Psoas muscle (tissue), 8 donors: ENCODE data around the gene NPIPA5. TPM values are rescaled to one million over a fixed set of nuclear protein-coding genes. Genes with fewer than 3 reads are reported as not detected.
"Not testable (repeated sequence)": the region's sequence is repeated elsewhere in the genome, so short reads cannot be mapped to it uniquely, and the experiment has no call there.

Experiments
- ATAC-seq, 4 donors: fragments of 200-7000 bp; cut with Tn5 transposase; one replicate each; pipeline ENCODE4 v1.9.1; 2020; ENCODE audit warnings: moderate library complexity in 3 of 4, mild to moderate bottlenecking in 2 of 4
- DNase-seq, 2 donors: peaks; one replicate each; pipeline ENCODE4 v3.0.0-alpha.2; 2020
- H3K27ac ChIP-seq: fragments of 200-600 bp; one replicate; pipeline ENCODE4 v1.8.0; 2022
- H3K27me3 ChIP-seq, 3 donors: fragments of 200-600 bp in 1 of 3; one replicate each; pipeline versions ENCODE4 v1.6.1 to v1.8.0; 2013 to 2022; ENCODE audit warnings: low read length in 2 of 3, mild to moderate bottlenecking in 2 of 3, moderate library complexity in 1 of 3; ENCODE audit not compliant: insufficient read depth in 3 of 3
- H3K36me3 ChIP-seq, 2 donors: fragments of 200-600 bp in 1 of 2; one replicate each; pipeline versions ENCODE4 v1.6.1 to v1.8.0; 2013 to 2022; ENCODE audit warnings: low read depth in 1 of 2, mild to moderate bottlenecking in 1 of 2, moderate library complexity in 1 of 2; ENCODE audit not compliant: insufficient read depth in 1 of 2
- H3K4me1 ChIP-seq: fragments of 200-600 bp; one replicate; pipeline ENCODE4 v1.8.0; 2022
- H3K4me3 ChIP-seq: fragments of 200-600 bp; one replicate; pipeline ENCODE4 v1.8.0; 2022; ENCODE audit warnings: mild to moderate bottlenecking
- H3K9me3 ChIP-seq: fragments of 200-600 bp; one replicate; pipeline ENCODE4 v1.8.0; 2022
- CTCF ChIP-seq: fragments of 200-600 bp; IDR thresholded peaks from one replicate; pipeline ENCODE4 v1.8.0; 2022; ENCODE audit warnings: antibody characterized with exemption
- WGBS, 3 donors: extraction: QIAGEN DNeasy Blood & Tissue Kit; methylation state at CpG; one replicate each; pipeline versions ENCODE4 v1.1.6 to v1.1.7; 2013; 5-methylcytosine and 5-hydroxymethylcytosine counted together
- intact Hi-C, 2 donors: fragments of 100-400 bp; cut with DNase I; formaldehyde crosslinking; loops; one replicate each; pipeline versions ENCODE4 v1.11.0 to v1.14.2; 2022
- polyA plus RNA-seq, 3 donors: library from polyadenylated mRNA; stranded (reverse); fragments of 200-250 nt; gene quantifications; one replicate each; pipeline ENCODE4 v1.2.3, GENCODE V29; 2013
- total RNA-seq, 4 donors: library from RNA; stranded (reverse); fragmentation: NEBNext Ultra II Directional in 2 of 4; extraction: Animal tissue kit (Norgen Biotek cat#: 25700) in 2 of 4; gene quantifications; one replicate each; pipeline versions ENCODE4 v1.2.1 to v1.2.4, GENCODE V29; 2021 to 2023
- donor health status: healthy with polysubstance abuse.
- donor health status: DM: no; HTN: no; CAD: no; lungs with moderate emphysema.
- donor health status: Bipolar disorder and iron deficiency.
- donor health status: healthy.
- donor health status: DM: yes; HTN: yes; CAD: no.
- donor health status: DM: no; HTN: no; CAD: no.
- donor health status: DM: no; HTN: no; CAD: no.
- donor health status: DM: yes; HTN: yes; CAD: no.

The NPIPA5 gene
- total and polyA plus RNA-seq, 7 donors: 1.5 to 22.1 (median 11.4) TPM

GRCh38 chr16:15396948-15397594, 19.0 kb upstream of the NPIPA5 start:
- no peaks in the 10 kb centered on the region for H3K27me3 ChIP-seq
- no peaks in the 10 kb centered on the region for H3K9me3 ChIP-seq
- peaks cover 0 to 25% of the 10 kb centered on the region in 2 donors for H3K36me3 ChIP-seq
- H3K4me1 ChIP-seq: peaks cover 11% of the 10 kb centered on the region
- intact Hi-C loops: no loop called here
- ATAC-seq (peak in 1 of 4 donors; percentile 6), DNase-seq (no peak)
- peak overlapping the region; percentile 80 for H3K27ac ChIP-seq
- peak overlapping the region; percentile 67 for H3K4me3 ChIP-seq
- 88 to 94% (median 90%) methylated on average over 11 of the region's 11 CpGs for WGBS, 3 donors
- TF ChIP-seq CTCF: no peak

- 64 to 82% (median 67%) methylated on average over 8 of the region's 8 CpGs for WGBS, 3 donors
- H3K27me3 ChIP-seq, H3K9me3 ChIP-seq, intact Hi-C loops, DNase-seq: not testable (repeated sequence)
- H3K36me3 ChIP-seq: peaks cover 0 to 19% of the 10 kb centered on the region in 2 donors
- H3K27ac ChIP-seq: peak overlapping the region; percentile 80
- H3K4me3 ChIP-seq: peak overlapping the region; percentile 67
- peaks cover 11% of the 10 kb centered on the region for H3K4me1 ChIP-seq
- ATAC-seq: peak in 3 of 4 donors; percentile 1 to 26 (median 15)
Measured at GRCh38 chr16:15396509-15396829, 18.4 kb upstream of the NPIPA5 start.

- peak; percentile 73 to 91 for DNase-seq
- Histone ChIP-seq H3K36me3 (peaks cover 0 to 14% of the 10 kb centered on the region in 2 donors), H3K27ac (peak within 1 kb of the TSS; percentile 80), H3K4me1 (peaks cover 11% of the 10 kb centered on the region), H3K4me3 (peak within 1 kb of the TSS; percentile 67)
- WGBS, 3 donors: 2 to 4% (median 4%) methylated on average over 52 to 79 of the region's 79 CpGs
- H3K27me3 ChIP-seq, intact Hi-C loops, H3K9me3 ChIP-seq: not testable (repeated sequence)
- ATAC-seq: peak; percentile 87 to 93 (median 91)
Measured at GRCh38 chr16:15395631-15396508, 17.8 kb upstream of the NPIPA5 start, which contains the start of gene MPV17L. TSS of gene MPV17L (plus strand) at chr16:15395754. CDS start at chr16:15395898, 144 bp downstream.

GRCh38 chr16:15393025-15393424, 14.9 kb upstream of the NPIPA5 start:
- H3K27ac ChIP-seq, intact Hi-C loops, ATAC-seq, H3K27me3 ChIP-seq, H3K36me3 ChIP-seq, H3K4me1 ChIP-seq, H3K9me3 ChIP-seq, DNase-seq, H3K4me3 ChIP-seq: not testable (repeated sequence)
- WGBS, 3 donors: 88 to 91% (median 89%) methylated on average over 7 of the region's 8 CpGs

GRCh38 chr16:15389916-15390315, 11.8 kb upstream of the NPIPA5 start:
- intact Hi-C loops, ATAC-seq, H3K4me1 ChIP-seq, H3K4me3 ChIP-seq, H3K27ac ChIP-seq, DNase-seq, H3K9me3 ChIP-seq, H3K36me3 ChIP-seq, H3K27me3 ChIP-seq: not testable (repeated sequence)
- WGBS, 3 donors: 76 to 80% (median 79%) methylated on average over 5 of the region's 5 CpGs

- H3K9me3 ChIP-seq, ATAC-seq, intact Hi-C loops, H3K36me3 ChIP-seq, H3K4me1 ChIP-seq, H3K4me3 ChIP-seq, H3K27me3 ChIP-seq, DNase-seq, H3K27ac ChIP-seq: not testable (repeated sequence)
- 77 to 85% (median 81%) methylated on average over 6 of the region's 6 CpGs for WGBS, 3 donors
Measured at GRCh38 chr16:15388060-15388459, 10.0 kb upstream of the NPIPA5 start.

GRCh38 chr16:15382810-15383209, 4.7 kb upstream of the NPIPA5 start:
- H3K9me3 ChIP-seq, intact Hi-C loops, ATAC-seq, H3K4me1 ChIP-seq, H3K4me3 ChIP-seq, DNase-seq, H3K36me3 ChIP-seq, H3K27me3 ChIP-seq: not testable (repeated sequence)
- 55 to 60% (median 60%) methylated on average over 3 of the region's 3 CpGs for WGBS, 3 donors
- peak overlapping the region; percentile 46 for H3K27ac ChIP-seq

GRCh38 chr16:15357495-15357894, 20.6 kb downstream of the NPIPA5 start:
- 66 to 84% methylated on average over 3 of the region's 7 CpGs; no CpG with 5 or more reads in 1 of the 3 donors for WGBS, 3 donors
- H3K4me3 ChIP-seq, H3K36me3 ChIP-seq, H3K4me1 ChIP-seq, ATAC-seq, H3K27ac ChIP-seq, intact Hi-C loops, H3K27me3 ChIP-seq, H3K9me3 ChIP-seq, DNase-seq: not testable (repeated sequence)

GRCh38 chr16:15354846-15355245, 23.2 kb downstream of the NPIPA5 start:
- H3K4me3 ChIP-seq, ATAC-seq, H3K27ac ChIP-seq, H3K36me3 ChIP-seq, H3K9me3 ChIP-seq, H3K4me1 ChIP-seq, H3K27me3 ChIP-seq, DNase-seq, intact Hi-C loops: not testable (repeated sequence)
- no CpG with 5 or more reads among the region's 2 CpGs for WGBS, 3 donors

GRCh38 chr16:15352852-15353251, 25.2 kb downstream of the NPIPA5 start:
- 20 to 41% (median 33%) methylated on average over 1 of the region's 3 CpGs for WGBS, 3 donors
- H3K27ac ChIP-seq, DNase-seq, H3K4me1 ChIP-seq, H3K4me3 ChIP-seq, H3K27me3 ChIP-seq, H3K9me3 ChIP-seq, intact Hi-C loops, H3K36me3 ChIP-seq: not testable (repeated sequence)
- ATAC-seq: peak; percentile 60 to 86 (median 81)
